Caco-2 (cell line): Measurements from ENCODE around the gene ICA1. TPM values are rescaled to one million over a fixed set of nuclear protein-coding genes. Genes with fewer than 3 reads are reported as not detected.

Source experiments
- BruUV-seq: library from RNA; stranded (reverse); fragments of 400-500 nt; replicated peaks from 2 replicates; lab custom pipeline; 2021; lab: Mats Ljungman, UMichigan
- CTCF ChIA-PET: fragments of 300-600 bp; sonication (Branson Sonifier 250); formaldehyde crosslinking; loops from one replicate; lab custom pipeline; 2022; ENCODE audit warnings: antibody characterized with exemption; lab: Charles Lee
- POLR2A ChIA-PET: fragments of 300-600 bp; sonication (Branson Sonifier 250); formaldehyde crosslinking; loops from one replicate; lab custom pipeline; 2022; ENCODE audit warnings: antibody characterized with exemption; lab: Charles Lee
- DNase-seq, 2 experiments: peaks; one replicate each; pipeline versions ENCODE4 v3.0.0 to v3.0.0-alpha.2; 2020 to 2022
- H3K27me3 ChIP-seq: replicated peaks from 2 replicates; pipeline ENCODE4 v1.6.0; 2011; ENCODE audit warnings: low read length; ENCODE audit not compliant: control insufficient read depth, insufficient read depth
- H3K36me3 ChIP-seq: 2 replicates; pipeline ENCODE4 v1.5.1; 2011; ENCODE audit warnings: low read length; ENCODE audit not compliant: control insufficient read depth, insufficient read depth
- H3K4me1 ChIP-seq: fragments of 250-450 bp; sonication (Bioruptor Pico); 2 replicates; pipeline ENCODE4 v1.5.1; 2020; ENCODE audit warnings: mild to moderate bottlenecking
- H3K4me3 ChIP-seq: 2 replicates; pipeline ENCODE4 v1.5.1; 2011; ENCODE audit warnings: low read depth, mild to moderate bottlenecking, control low read depth, low read length
- H3K9me3 ChIP-seq: fragments of 250-450 bp; sonication (Bioruptor Pico); 2 replicates; pipeline ENCODE4 v1.5.1; 2020; ENCODE audit warnings: mild to moderate bottlenecking, moderate library complexity
- H3K27ac Mint-ChIP-seq: one replicate; pipeline ENCODE4 v1.8.0; 2022; ENCODE audit warnings: mixed read lengths; ENCODE audit not compliant: unreplicated experiment
- H3K27me3 Mint-ChIP-seq: one replicate; pipeline ENCODE4 v1.8.0; 2022; ENCODE audit warnings: mixed read lengths; ENCODE audit not compliant: insufficient read depth, unreplicated experiment
- H3K36me3 Mint-ChIP-seq: one replicate; pipeline ENCODE4 v1.8.0; 2022; ENCODE audit warnings: mild to moderate bottlenecking, mixed read lengths; ENCODE audit not compliant: insufficient read depth, unreplicated experiment
- H3K4me1 Mint-ChIP-seq: one replicate; pipeline ENCODE4 v1.8.0; 2022; ENCODE audit warnings: low read depth, mixed read lengths; ENCODE audit not compliant: unreplicated experiment
- H3K4me3 Mint-ChIP-seq: one replicate; pipeline ENCODE4 v1.8.0; 2022; ENCODE audit warnings: mild to moderate bottlenecking, moderate library complexity, mixed read lengths; ENCODE audit not compliant: unreplicated experiment
- H3K9me3 Mint-ChIP-seq: one replicate; pipeline ENCODE4 v1.8.0; 2022; ENCODE audit warnings: mixed read lengths; ENCODE audit not compliant: unreplicated experiment
- intact Hi-C: fragments of 100-400 bp; cut with micrococcal nuclease; formaldehyde crosslinking; loops from one replicate; pipeline ENCODE4 v1.10.0; 2022; ENCODE audit not compliant: unreplicated experiment
- total RNA-seq: library from RNA; stranded (reverse); gene quantifications from 2 replicates; pipeline ENCODE4 v1.2.3, GENCODE V29; 2022
- TF ChIP-seq, protein P1 (sequence below), 2 experiments: fragments of 200-600 bp in 1 of 2; IDR thresholded peaks; 1 replicate in 1 of 2; 2 replicates in 1 of 2; pipeline versions ENCODE4 v1.5.1 to v1.8.0; 2011 to 2022; ENCODE audit warnings: antibody characterized with exemption in 1 of 2, control low read depth in 1 of 2, inconsistent platforms in 1 of 2, low read depth in 1 of 2, low read length in 1 of 2, mild to moderate bottlenecking in 1 of 2, moderate library complexity in 1 of 2; ENCODE audit not compliant: insufficient read depth in 1 of 2, severe bottlenecking in 1 of 2, unreplicated experiment in 1 of 2

ICA1 gene
- total RNA-seq, 1 experiment from 2014 or later = 34.2 TPM

DNA sequence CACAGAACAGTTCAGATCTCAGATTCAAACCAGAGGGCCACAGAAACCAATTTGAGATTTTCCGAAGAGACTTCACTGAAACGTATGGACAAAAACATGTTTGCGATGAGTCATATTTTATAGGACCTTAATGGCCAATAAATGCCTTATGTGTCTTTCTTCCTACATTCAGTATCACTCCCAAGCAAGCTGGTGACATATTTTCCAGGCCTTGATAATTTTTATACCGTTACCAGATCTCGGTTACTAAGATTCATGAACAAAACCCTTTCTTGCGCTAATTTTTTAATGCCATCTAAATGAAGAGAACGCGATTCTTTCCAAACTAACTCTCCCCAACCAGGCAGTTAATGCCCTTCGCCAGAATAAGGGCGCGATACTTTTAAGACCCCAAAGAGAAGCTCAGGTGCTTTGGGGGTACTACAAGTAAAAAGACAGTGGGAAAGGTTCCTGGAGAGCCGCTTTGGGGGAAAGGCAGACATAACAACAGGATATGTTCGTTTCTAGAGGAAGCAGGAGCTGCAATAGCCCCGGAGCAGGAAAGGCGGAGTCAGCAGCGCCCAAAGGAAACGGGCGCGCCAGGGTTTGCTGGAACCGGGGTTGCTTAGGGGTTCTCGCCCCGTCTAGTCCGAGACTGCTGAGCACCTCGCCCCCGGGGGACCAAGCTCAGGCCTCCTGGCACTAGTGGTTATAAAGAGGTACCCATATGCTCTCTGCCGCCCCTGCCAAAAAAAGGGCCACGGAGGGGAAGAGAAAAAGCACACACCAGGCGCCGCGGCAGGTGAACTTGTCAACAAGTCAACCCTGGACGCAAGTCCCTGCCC lies 884 bp downstream of the ICA1 start:
- H3K9me3 Mint-ChIP-seq = no peaks in the 10 kb centered on the region
- no peaks in the 10 kb centered on the region for H3K36me3 Mint-ChIP-seq
- Histone ChIP-seq H3K9me3 (no peaks in the 10 kb centered on the region), H3K4me1 (peaks cover 11% of the 10 kb centered on the region; the same call in 1 of the 2 replicates), H3K36me3 (no peaks in the 10 kb centered on the region), H3K4me3 (peak overlapping the region; percentile 91), H3K27me3 (no peaks in the 10 kb centered on the region)
- POLR2A ChIA-PET = no interaction called here
- peak overlapping the region; percentile 94 for H3K4me3 Mint-ChIP-seq
- no TSS peak for BruUV-seq
- CTCF ChIA-PET = interaction anchor here (0.6 kb wide), 1 partner anchor 91 kb away, joined by 3 read pairs; no protein-coding TSS in a partner anchor
- peak overlapping the region; percentile 86 for H3K27ac Mint-ChIP-seq
- TF ChIP-seq, protein P1, sequence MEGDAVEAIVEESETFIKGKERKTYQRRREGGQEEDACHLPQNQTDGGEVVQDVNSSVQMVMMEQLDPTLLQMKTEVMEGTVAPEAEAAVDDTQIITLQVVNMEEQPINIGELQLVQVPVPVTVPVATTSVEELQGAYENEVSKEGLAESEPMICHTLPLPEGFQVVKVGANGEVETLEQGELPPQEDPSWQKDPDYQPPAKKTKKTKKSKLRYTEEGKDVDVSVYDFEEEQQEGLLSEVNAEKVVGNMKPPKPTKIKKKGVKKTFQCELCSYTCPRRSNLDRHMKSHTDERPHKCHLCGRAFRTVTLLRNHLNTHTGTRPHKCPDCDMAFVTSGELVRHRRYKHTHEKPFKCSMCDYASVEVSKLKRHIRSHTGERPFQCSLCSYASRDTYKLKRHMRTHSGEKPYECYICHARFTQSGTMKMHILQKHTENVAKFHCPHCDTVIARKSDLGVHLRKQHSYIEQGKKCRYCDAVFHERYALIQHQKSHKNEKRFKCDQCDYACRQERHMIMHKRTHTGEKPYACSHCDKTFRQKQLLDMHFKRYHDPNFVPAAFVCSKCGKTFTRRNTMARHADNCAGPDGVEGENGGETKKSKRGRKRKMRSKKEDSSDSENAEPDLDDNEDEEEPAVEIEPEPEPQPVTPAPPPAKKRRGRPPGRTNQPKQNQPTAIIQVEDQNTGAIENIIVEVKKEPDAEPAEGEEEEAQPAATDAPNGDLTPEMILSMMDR (IDR thresholded peaks at IDR 0.05; ENCODE audit: insufficient read depth in 1 of 2, low read depth in 1 of 2, low read length in 1 of 2, severe bottlenecking in 1 of 2, unreplicated experiment in 1 of 2) = no peak
- no peaks in the 10 kb centered on the region for H3K27me3 Mint-ChIP-seq
- peaks cover 6% of the 10 kb centered on the region for H3K4me1 Mint-ChIP-seq
- intact Hi-C loops = loop anchor here (1.0 to 2.0 kb wide), 2 partner anchors 22 to 44 kb away; no protein-coding TSS in a partner anchor
- peak; percentile 50 to 53 for DNase-seq

DNA sequence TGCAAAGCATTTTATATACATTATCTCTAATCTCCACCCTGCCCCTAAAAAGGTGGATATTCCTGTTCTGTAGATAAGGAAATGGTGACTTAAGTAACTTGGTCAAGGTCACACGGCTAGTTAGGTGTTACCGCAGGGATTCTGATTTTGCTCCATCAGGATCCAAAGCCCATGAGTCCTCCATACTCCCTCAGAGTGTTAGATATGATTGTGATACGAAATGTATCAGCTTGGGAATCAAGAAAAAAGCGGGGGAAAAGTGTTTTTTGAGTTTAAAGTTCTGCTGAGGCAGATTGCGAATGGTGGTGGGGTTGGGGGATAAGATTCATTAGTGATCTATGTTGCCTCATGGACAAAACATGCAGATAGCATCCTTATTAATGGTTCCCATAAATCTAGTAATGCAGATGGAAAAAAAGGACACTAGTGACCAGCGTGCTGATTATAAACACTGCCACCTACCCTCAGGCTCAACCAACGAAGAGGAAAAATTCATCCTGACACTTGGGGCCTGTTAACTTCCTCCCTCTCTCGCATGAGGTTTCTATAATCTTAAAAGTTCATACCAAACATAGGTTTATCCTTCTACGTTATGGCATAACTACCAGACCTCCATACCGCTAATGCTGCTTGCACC lies 2.3 kb downstream of the ICA1 start:
- Mint-ChIP-seq H3K4me3 (peak overlapping the region; percentile 12), H3K9me3 (no peaks in the 10 kb centered on the region), H3K36me3 (no peaks in the 10 kb centered on the region), H3K27ac (no peak overlapping the region), H3K27me3 (no peaks in the 10 kb centered on the region), H3K4me1 (peaks cover 6% of the 10 kb centered on the region)
- no peak for DNase-seq
- H3K27me3 ChIP-seq = no peaks in the 10 kb centered on the region
- TF ChIP-seq, protein P1 (IDR thresholded peaks at IDR 0.05; ENCODE audit: insufficient read depth in 1 of 2, low read depth in 1 of 2, low read length in 1 of 2, severe bottlenecking in 1 of 2, unreplicated experiment in 1 of 2) = no peak
- ChIA-PET POLR2A (no interaction called here), CTCF (no interaction called here)
- peaks cover 15% of the 10 kb centered on the region; the same call in 1 of the 2 replicates for H3K4me1 ChIP-seq
- no peaks in the 10 kb centered on the region for H3K36me3 ChIP-seq
- no peaks in the 10 kb centered on the region for H3K9me3 ChIP-seq
- BruUV-seq = no TSS peak
- intact Hi-C loops = loop anchor here (2.0 kb wide), 1 partner anchor 43 kb away; no protein-coding TSS in a partner anchor
- H3K4me3 ChIP-seq = no peak overlapping the region

DNA sequence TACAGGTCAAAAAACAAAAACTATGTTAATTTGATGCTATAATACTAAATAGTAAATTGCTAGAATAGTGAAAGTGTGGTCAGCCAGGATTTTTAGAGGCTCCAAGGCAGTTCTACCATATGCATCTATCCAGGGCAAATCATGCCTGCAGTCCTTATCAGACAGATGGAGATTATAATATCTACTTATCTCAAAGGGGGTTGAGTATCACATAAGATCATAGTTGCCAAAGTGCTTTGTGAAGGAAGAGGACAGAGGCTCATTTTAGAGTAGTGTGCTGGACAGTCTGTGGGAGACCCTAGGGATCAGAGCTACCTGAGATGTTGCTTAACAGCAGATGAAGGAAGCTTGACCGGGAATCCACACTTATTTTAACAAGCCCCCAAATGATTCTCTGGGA lies 3.2 kb downstream of the ICA1 start:
- Mint-ChIP-seq H3K4me1 (peaks cover 13% of the 10 kb centered on the region), H3K4me3 (no peak overlapping the region), H3K9me3 (no peaks in the 10 kb centered on the region), H3K27me3 (no peaks in the 10 kb centered on the region), H3K27ac (no peak overlapping the region), H3K36me3 (peaks cover 6% of the 10 kb centered on the region)
- peaks cover 15% of the 10 kb centered on the region; the same call in 1 of the 2 replicates for H3K4me1 ChIP-seq
- TF ChIP-seq, protein P1 (IDR thresholded peaks at IDR 0.05; ENCODE audit: insufficient read depth in 1 of 2, low read depth in 1 of 2, low read length in 1 of 2, severe bottlenecking in 1 of 2, unreplicated experiment in 1 of 2) = no peak
- H3K9me3 ChIP-seq = no peaks in the 10 kb centered on the region
- intact Hi-C loops = no loop called here
- no peaks in the 10 kb centered on the region for H3K36me3 ChIP-seq
- no peaks in the 10 kb centered on the region for H3K27me3 ChIP-seq
- ChIA-PET CTCF (no interaction called here), POLR2A (no interaction called here)
- no TSS peak for BruUV-seq
- DNase-seq = no peak
- H3K4me3 ChIP-seq = no peak overlapping the region
